Amniotic epithelial cell (primary cell): ENCODE data around the gene GLB1L2.

Experiments used
- DNase-seq: peaks from one replicate; pipeline ENCODE4 v3.0.0-alpha.2; 2010; ENCODE audit warnings: low read depth

The GLB1L2 gene

GRCh38 chr11:134349109-134349801 lies 17.5 kb downstream of the GLB1L2 start:
- DNase-seq, result no peak

- DNase-seq, result no peak
These were observed 18.1 kb downstream of the GLB1L2 start for GRCh38 chr11:134349802-134350355.

GRCh38 chr11:134350381-134350780 lies 18.6 kb downstream of the GLB1L2 start:
- DNase-seq, result no peak

GRCh38 chr11:134352111-134352510 lies 20.3 kb downstream of the GLB1L2 start:
- no peak for DNase-seq

GRCh38 chr11:134355136-134355535 lies 23.3 kb downstream of the GLB1L2 start:
- no peak for DNase-seq

GRCh38 chr11:134355656-134356055 lies 23.9 kb downstream of the GLB1L2 start:
- no peak for DNase-seq

- no peak for DNase-seq
These were observed 25.1 kb downstream of the GLB1L2 start for GRCh38 chr11:134356656-134357544.

- no peak for DNase-seq
These were observed 25.7 kb downstream of the GLB1L2 start for GRCh38 chr11:134357545-134357839.

GRCh38 chr11:134358165-134358855 lies 26.5 kb downstream of the GLB1L2 start:
- DNase-seq, result no peak

GRCh38 chr11:134358856-134359490 lies 27.2 kb downstream of the GLB1L2 start:
- no peak for DNase-seq

GRCh38 chr11:134359646-134360045 lies 27.9 kb downstream of the GLB1L2 start:
- DNase-seq, result no peak

- DNase-seq, result peak; percentile 16
These were observed 28.5 kb downstream of the GLB1L2 start for GRCh38 chr11:134360050-134360835.

- no peak for DNase-seq
These were observed 29.9 kb downstream of the GLB1L2 start for GRCh38 chr11:134361661-134362060.

- DNase-seq, result no peak
These were observed 30.6 kb downstream of the GLB1L2 start for GRCh38 chr11:134362192-134362901.

- no peak for DNase-seq
These were observed 31.4 kb downstream of the GLB1L2 start for GRCh38 chr11:134363161-134363560.

- no peak for DNase-seq
These were observed 31.8 kb downstream of the GLB1L2 start for GRCh38 chr11:134363592-134363991.

GRCh38 chr11:134364261-134364660 lies 32.5 kb downstream of the GLB1L2 start:
- DNase-seq, result no peak

GRCh38 chr11:134365011-134365925 lies 33.5 kb downstream of the GLB1L2 start:
- DNase-seq, result no peak

GRCh38 chr11:134366254-134366653 lies 34.5 kb downstream of the GLB1L2 start:
- no peak for DNase-seq

- no peak for DNase-seq
These were observed 36.0 kb downstream of the GLB1L2 start for GRCh38 chr11:134367781-134368180.
